ENCODE measurements around the gene MAOB. TPM values are rescaled to one million over a fixed set of nuclear protein-coding genes. Genes with fewer than 3 reads are reported as not detected.
"Not testable (repeated sequence)": the region's sequence is repeated elsewhere in the genome, so short reads cannot be mapped to it uniquely, and the experiment has no call there.

MAOB gene
- total and polyA plus RNA-seq, 7 experiments from 2014 or later, result not detected

GRCh38 chrX:43734444-43734843 is 147.8 kb downstream of the MAOB start:
- DNase-seq (no peak), ATAC-seq (no peak)
- POLR2A ChIA-PET, result no interaction called here
- no peaks in the 10 kb centered on the region for H3K9me3 ChIP-seq (ENCODE audit: control insufficient read depth in 2 of 3, low read length in 3 of 3)
- Mint-ChIP-seq H3K4me1 (no peaks in the 10 kb centered on the region), H3K27me3 (no peaks in the 10 kb centered on the region), H3K9me3 (no peaks in the 10 kb centered on the region), H3K27ac (no peak overlapping the region), H3K36me3 (no peaks in the 10 kb centered on the region), H3K4me3 (no peak overlapping the region)
- H3K4me3 ChIP-seq (ENCODE audit: low read length), result no peak overlapping the region
- H3K27me3 ChIP-seq (ENCODE audit: control insufficient read depth in 2 of 2, insufficient read depth in 2 of 2, low read length in 2 of 2), result no peaks in the 10 kb centered on the region
- H3K4me1 ChIP-seq (ENCODE audit: control insufficient read depth in 2 of 2, insufficient read depth in 2 of 2, low read length in 2 of 2), result no peaks in the 10 kb centered on the region
- H3K36me3 ChIP-seq (ENCODE audit: control insufficient read depth in 2 of 3, insufficient read depth in 3 of 3, low read length in 3 of 3), result no peaks in the 10 kb centered on the region
- H3K27ac ChIP-seq (ENCODE audit: low read depth, low read length), result no peak overlapping the region
- CTCF ChIA-PET, result no interaction called here
- intact Hi-C loops (cut with micrococcal nuclease), result no loop called here

- Mint-ChIP-seq H3K36me3 (no peaks in the 10 kb centered on the region), H3K27me3 (peaks cover 0 to 4% (median 0%) of the 10 kb centered on the region in 5 donors), H3K4me3 (no peak overlapping the region), H3K27ac (no peak overlapping the region), H3K9me3 (no peaks in the 10 kb centered on the region), H3K4me1 (no peaks in the 10 kb centered on the region)
- intact Hi-C loops (cut with micrococcal nuclease), result no loop called here
- no peaks in the 10 kb centered on the region for H3K27me3 ChIP-seq (ENCODE audit: control insufficient read depth in 2 of 2, insufficient read depth in 2 of 2, low read length in 2 of 2)
- H3K4me1 ChIP-seq (ENCODE audit: control insufficient read depth in 2 of 2, insufficient read depth in 2 of 2, low read length in 2 of 2), result no peaks in the 10 kb centered on the region
- H3K27ac ChIP-seq (ENCODE audit: low read depth, low read length), result no peak overlapping the region
- no peaks in the 10 kb centered on the region for H3K36me3 ChIP-seq (ENCODE audit: control insufficient read depth in 2 of 3, insufficient read depth in 3 of 3, low read length in 3 of 3)
- POLR2A ChIA-PET, result interaction anchor here (0.7 kb wide), 1 partner anchor 29 kb away, joined by 3 read pairs; no protein-coding TSS in a partner anchor
- no peak overlapping the region for H3K4me3 ChIP-seq (ENCODE audit: low read length)
- CTCF ChIA-PET, result no interaction called here
- no peak for DNase-seq
- ATAC-seq, result no peak
- H3K9me3 ChIP-seq (ENCODE audit: control insufficient read depth in 2 of 3, low read length in 3 of 3), result no peaks in the 10 kb centered on the region
Observed at GRCh38 chrX:43733699-43734098, 148.6 kb downstream of the MAOB start.

- intact Hi-C loops (cut with micrococcal nuclease), result no loop called here
- no peak overlapping the region for H3K27ac Mint-ChIP-seq
- no peak overlapping the region for H3K4me3 ChIP-seq (ENCODE audit: low read length)
- no peaks in the 10 kb centered on the region for H3K36me3 ChIP-seq (ENCODE audit: control insufficient read depth in 2 of 3, insufficient read depth in 3 of 3, low read length in 3 of 3)
- POLR2A ChIA-PET, result no interaction called here
- H3K27me3 ChIP-seq (ENCODE audit: control insufficient read depth in 2 of 2, insufficient read depth in 2 of 2, low read length in 2 of 2), result no peaks in the 10 kb centered on the region
- no peaks in the 10 kb centered on the region for H3K4me1 Mint-ChIP-seq
- DNase-seq, result no peak
- no peak overlapping the region for H3K4me3 Mint-ChIP-seq
- no peaks in the 10 kb centered on the region for H3K9me3 ChIP-seq (ENCODE audit: control insufficient read depth in 2 of 3, low read length in 3 of 3)
- H3K4me1 ChIP-seq (ENCODE audit: control insufficient read depth in 2 of 2, insufficient read depth in 2 of 2, low read length in 2 of 2), result no peaks in the 10 kb centered on the region
- no peaks in the 10 kb centered on the region for H3K36me3 Mint-ChIP-seq
- no peak for ATAC-seq
- CTCF ChIA-PET, result no interaction called here
- H3K9me3 Mint-ChIP-seq, result no peaks in the 10 kb centered on the region
- H3K27me3 Mint-ChIP-seq, result peaks cover 0 to 4% (median 0%) of the 10 kb centered on the region in 5 donors
- H3K27ac ChIP-seq (ENCODE audit: low read depth, low read length), result no peak overlapping the region
Observed at GRCh38 chrX:43731086-43731485, 151.2 kb downstream of the MAOB start.

- intact Hi-C loops (cut with micrococcal nuclease), result no loop called here
- Histone ChIP-seq H3K9me3 (ENCODE audit: control insufficient read depth in 2 of 3, low read length in 3 of 3) (no peaks in the 10 kb centered on the region), H3K27ac (ENCODE audit: low read depth, low read length) (no peak overlapping the region), H3K4me1 (ENCODE audit: control insufficient read depth in 2 of 2, insufficient read depth in 2 of 2, low read length in 2 of 2) (no peaks in the 10 kb centered on the region), H3K4me3 (ENCODE audit: low read length) (no peak overlapping the region), H3K36me3 (ENCODE audit: control insufficient read depth in 2 of 3, insufficient read depth in 3 of 3, low read length in 3 of 3) (no peaks in the 10 kb centered on the region), H3K27me3 (ENCODE audit: control insufficient read depth in 2 of 2, insufficient read depth in 2 of 2, low read length in 2 of 2) (no peaks in the 10 kb centered on the region)
- Mint-ChIP-seq H3K27ac (no peak overlapping the region), H3K36me3 (no peaks in the 10 kb centered on the region), H3K4me3 (no peak overlapping the region), H3K9me3 (no peaks in the 10 kb centered on the region), H3K4me1 (no peaks in the 10 kb centered on the region), H3K27me3 (peaks cover 0 to 4% (median 0%) of the 10 kb centered on the region in 5 donors)
- CTCF ChIA-PET, result no interaction called here
- DNase-seq, result no peak
- no peak for ATAC-seq
- POLR2A ChIA-PET, result no interaction called here
Observed at GRCh38 chrX:43728966-43729365, 153.3 kb downstream of the MAOB start.

GRCh38 chrX:43728002-43728401 is 154.2 kb downstream of the MAOB start:
- no peaks in the 10 kb centered on the region for H3K36me3 ChIP-seq (ENCODE audit: control insufficient read depth in 2 of 3, insufficient read depth in 3 of 3, low read length in 3 of 3)
- Mint-ChIP-seq H3K9me3 (peaks cover 0 to 7% (median 0%) of the 10 kb centered on the region in 11 donors), H3K4me3 (no peak overlapping the region), H3K4me1 (no peaks in the 10 kb centered on the region), H3K27me3 (peaks cover 0 to 4% (median 0%) of the 10 kb centered on the region in 5 donors), H3K36me3 (no peaks in the 10 kb centered on the region), H3K27ac (no peak overlapping the region)
- no peaks in the 10 kb centered on the region for H3K4me1 ChIP-seq (ENCODE audit: control insufficient read depth in 2 of 2, insufficient read depth in 2 of 2, low read length in 2 of 2)
- H3K27ac ChIP-seq (ENCODE audit: low read depth, low read length), result no peak overlapping the region
- no peaks in the 10 kb centered on the region for H3K9me3 ChIP-seq (ENCODE audit: control insufficient read depth in 2 of 3, low read length in 3 of 3)
- ChIA-PET POLR2A (no interaction called here), CTCF (no interaction called here)
- H3K27me3 ChIP-seq (ENCODE audit: control insufficient read depth in 2 of 2, insufficient read depth in 2 of 2, low read length in 2 of 2), result no peaks in the 10 kb centered on the region
- no peak for ATAC-seq
- intact Hi-C loops (cut with micrococcal nuclease), result no loop called here
- DNase-seq, result no peak
- H3K4me3 ChIP-seq (ENCODE audit: low read length), result no peak overlapping the region

- ATAC-seq; H3K4me1 ChIP-seq (ENCODE audit: control insufficient read depth in 2 of 2, insufficient read depth in 2 of 2, low read length in 2 of 2); H3K27me3 ChIP-seq (ENCODE audit: control insufficient read depth in 2 of 2, insufficient read depth in 2 of 2, low read length in 2 of 2); H3K4me3 ChIP-seq (ENCODE audit: low read length); H3K4me3 Mint-ChIP-seq; H3K9me3 Mint-ChIP-seq; H3K27ac Mint-ChIP-seq; H3K36me3 Mint-ChIP-seq; H3K27ac ChIP-seq (ENCODE audit: low read depth, low read length); intact Hi-C loops (cut with micrococcal nuclease); POLR2A ChIA-PET; H3K4me1 Mint-ChIP-seq; CTCF ChIA-PET; H3K27me3 Mint-ChIP-seq; DNase-seq; H3K9me3 ChIP-seq (ENCODE audit: control insufficient read depth in 2 of 3, low read length in 3 of 3); H3K36me3 ChIP-seq (ENCODE audit: control insufficient read depth in 2 of 3, insufficient read depth in 3 of 3, low read length in 3 of 3): not testable (repeated sequence)
Observed at GRCh38 chrX:43727254-43727653, 155.0 kb downstream of the MAOB start.

- H3K27me3 Mint-ChIP-seq; H3K27ac Mint-ChIP-seq; CTCF ChIA-PET; intact Hi-C loops (cut with micrococcal nuclease); ATAC-seq; H3K9me3 ChIP-seq (ENCODE audit: control insufficient read depth in 2 of 3, low read length in 3 of 3); H3K27ac ChIP-seq (ENCODE audit: low read depth, low read length); H3K4me3 ChIP-seq (ENCODE audit: low read length); H3K36me3 ChIP-seq (ENCODE audit: control insufficient read depth in 2 of 3, insufficient read depth in 3 of 3, low read length in 3 of 3); H3K4me1 ChIP-seq (ENCODE audit: control insufficient read depth in 2 of 2, insufficient read depth in 2 of 2, low read length in 2 of 2); POLR2A ChIA-PET; H3K36me3 Mint-ChIP-seq; H3K27me3 ChIP-seq (ENCODE audit: control insufficient read depth in 2 of 2, insufficient read depth in 2 of 2, low read length in 2 of 2); H3K4me1 Mint-ChIP-seq; H3K9me3 Mint-ChIP-seq; DNase-seq; H3K4me3 Mint-ChIP-seq: not testable (repeated sequence)
Observed at GRCh38 chrX:43725227-43725626, 157.0 kb downstream of the MAOB start.
